Endothelial cell of umbilical vein (primary cell): Measurements from ENCODE around the gene USP12.

Source experiments
- EZH2 ChIP-seq: IDR thresholded peaks from 2 replicates; pipeline ENCODE4 v1.6.1; 2012; ENCODE audit warnings: borderline replicate concordance, low read depth, mild to moderate bottlenecking, moderate library complexity, low read length, inconsistent platforms; ENCODE audit not compliant: severe bottlenecking
- FOS ChIP-seq: IDR thresholded peaks from 2 replicates; pipeline ENCODE4 v1.6.1; 2011; ENCODE audit warnings: mild to moderate bottlenecking, low read length, moderate library complexity, borderline replicate concordance; ENCODE audit not compliant: insufficient read depth
- GATA2 ChIP-seq: IDR thresholded peaks from 2 replicates; pipeline ENCODE4 v1.7.0; 2011; ENCODE audit warnings: low read depth, mild to moderate bottlenecking, moderate library complexity, mixed read lengths, low read length; ENCODE audit not compliant: insufficient read length, insufficient read depth
- JUN ChIP-seq: IDR thresholded peaks from 2 replicates; pipeline ENCODE4 v1.6.1; 2011; ENCODE audit warnings: borderline replicate concordance, low read depth; ENCODE audit not compliant: insufficient read length, insufficient read depth
- MYC ChIP-seq: IDR thresholded peaks from one replicate; pipeline ENCODE4 v1.6.1; 2011; ENCODE audit warnings: mild to moderate bottlenecking, low read depth, low read length
- POLR2A ChIP-seq: IDR thresholded peaks from 2 replicates; pipeline ENCODE4 v1.6.1; 2012; ENCODE audit warnings: low read depth, mild to moderate bottlenecking, control low read depth, low read length
- POLR2AphosphoS5 ChIP-seq: IDR thresholded peaks from 2 replicates; pipeline ENCODE4 v1.6.1; 2012; ENCODE audit warnings: low read depth, mild to moderate bottlenecking, control low read depth, low read length, moderate library complexity; ENCODE audit not compliant: insufficient read depth
- TF ChIP-seq, protein P1 (sequence below), 2 donors: IDR thresholded peaks; 1 replicate in 1 of 2; 2 replicates in 1 of 2; pipeline ENCODE4 v1.5.1; 2011; ENCODE audit warnings: low read length in 2 of 2, mild to moderate bottlenecking in 2 of 2, moderate library complexity in 2 of 2, control low read depth in 1 of 2, inconsistent platforms in 1 of 2, low read depth in 1 of 2; ENCODE audit not compliant: insufficient read depth in 1 of 2; ENCODE audit errors: extremely low read depth in 1 of 2
- TF ChIP-seq, protein P2 (sequence below): IDR thresholded peaks from 2 replicates; pipeline ENCODE4 v1.6.1; 2011; ENCODE audit not compliant: insufficient read depth, insufficient read length

DNA sequence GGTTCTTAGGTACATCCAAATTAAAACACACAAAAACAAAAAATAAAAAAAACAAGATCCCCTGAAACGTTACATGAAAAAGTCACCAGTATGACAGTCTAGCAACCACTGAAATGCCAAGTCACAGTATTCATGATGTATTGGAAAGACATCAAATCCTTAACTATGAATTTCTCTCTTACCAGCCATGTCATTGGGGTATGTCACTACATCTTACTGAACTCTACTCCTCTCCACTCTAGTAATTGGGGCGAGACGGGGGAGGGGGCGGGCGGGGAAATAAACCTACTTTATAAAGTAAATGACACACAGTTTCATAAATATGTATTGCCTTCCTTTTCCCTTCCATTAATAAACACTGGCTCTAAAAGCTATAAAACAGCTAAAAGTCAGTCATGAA, 65.5 kb downstream of the USP12 start:
- TF ChIP-seq FOS = no peak
- no peak for TF ChIP-seq POLR2A
- TF ChIP-seq JUN = no peak
- TF ChIP-seq EZH2 = no peak
- TF ChIP-seq, protein P1, sequence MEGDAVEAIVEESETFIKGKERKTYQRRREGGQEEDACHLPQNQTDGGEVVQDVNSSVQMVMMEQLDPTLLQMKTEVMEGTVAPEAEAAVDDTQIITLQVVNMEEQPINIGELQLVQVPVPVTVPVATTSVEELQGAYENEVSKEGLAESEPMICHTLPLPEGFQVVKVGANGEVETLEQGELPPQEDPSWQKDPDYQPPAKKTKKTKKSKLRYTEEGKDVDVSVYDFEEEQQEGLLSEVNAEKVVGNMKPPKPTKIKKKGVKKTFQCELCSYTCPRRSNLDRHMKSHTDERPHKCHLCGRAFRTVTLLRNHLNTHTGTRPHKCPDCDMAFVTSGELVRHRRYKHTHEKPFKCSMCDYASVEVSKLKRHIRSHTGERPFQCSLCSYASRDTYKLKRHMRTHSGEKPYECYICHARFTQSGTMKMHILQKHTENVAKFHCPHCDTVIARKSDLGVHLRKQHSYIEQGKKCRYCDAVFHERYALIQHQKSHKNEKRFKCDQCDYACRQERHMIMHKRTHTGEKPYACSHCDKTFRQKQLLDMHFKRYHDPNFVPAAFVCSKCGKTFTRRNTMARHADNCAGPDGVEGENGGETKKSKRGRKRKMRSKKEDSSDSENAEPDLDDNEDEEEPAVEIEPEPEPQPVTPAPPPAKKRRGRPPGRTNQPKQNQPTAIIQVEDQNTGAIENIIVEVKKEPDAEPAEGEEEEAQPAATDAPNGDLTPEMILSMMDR (IDR thresholded peaks at IDR 0.05; ENCODE audit: extremely low read depth in 1 of 2, insufficient read depth in 1 of 2, low read depth in 1 of 2, low read length in 2 of 2) = no peak
- no peak for TF ChIP-seq POLR2AphosphoS5
- TF ChIP-seq, protein P2, sequence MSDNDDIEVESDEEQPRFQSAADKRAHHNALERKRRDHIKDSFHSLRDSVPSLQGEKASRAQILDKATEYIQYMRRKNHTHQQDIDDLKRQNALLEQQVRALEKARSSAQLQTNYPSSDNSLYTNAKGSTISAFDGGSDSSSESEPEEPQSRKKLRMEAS = no peak
- TF ChIP-seq MYC = no peak
- TF ChIP-seq GATA2 = no peak
